Prostate gland (tissue), 2 donors: ENCODE measurements around the gene ARHGEF4. TPM values are rescaled to one million over a fixed set of nuclear protein-coding genes. Genes with fewer than 3 reads are reported as not detected.

ENCODE experiments used
- DNase-seq: peaks from one replicate; pipeline ENCODE4 v3.0.0-alpha.2; 2019; ENCODE audit warnings: low spot score
- H3K27ac ChIP-seq, 2 donors: fragments of 200-600 bp; sonication (generic); 2 replicates each; pipeline ENCODE4 v1.5.1; 2017 to 2019
- H3K27me3 ChIP-seq: fragments of 200-600 bp; sonication (generic); replicated peaks from 2 replicates; pipeline ENCODE4 v1.5.1; 2019; ENCODE audit not compliant: insufficient read depth
- H3K36me3 ChIP-seq, 2 donors: fragments of 200-600 bp; sonication (generic); 1 replicate in 1 of 2; 2 replicates in 1 of 2; pipeline versions ENCODE4 v1.5.1 to v1.8.1; 2017 to 2019
- H3K4me1 ChIP-seq: fragments of 200-600 bp; sonication (generic); replicated peaks from 2 replicates; pipeline ENCODE4 v1.5.1; 2019
- H3K4me3 ChIP-seq, 2 donors: fragments of 200-600 bp; sonication (generic); 2 replicates each; pipeline ENCODE4 v1.5.1; 2017 to 2019
- H3K9me3 ChIP-seq: fragments of 200-600 bp; sonication (generic); 2 replicates; pipeline ENCODE4 v1.5.1; 2017
- CTCF ChIP-seq, 4 experiments: fragments of 200-600 bp in 2 of 4; fragments of 450-650 bp in 2 of 4; sonication (generic) in 2 of 4; IDR thresholded peaks; 1 replicate in 3 of 4; 2 replicates in 1 of 4; pipeline ENCODE4 v1.5.1; 2016 to 2019; ENCODE audit warnings: antibody characterized with exemption in 4 of 4, mild to moderate bottlenecking in 2 of 4, moderate library complexity in 2 of 4
- POLR2A ChIP-seq: fragments of 450-650 bp; IDR thresholded peaks from one replicate; pipeline ENCODE4 v1.6.1; 2016; ENCODE audit warnings: antibody characterized with exemption, mild to moderate bottlenecking
- POLR2AphosphoS5 ChIP-seq: sonication (generic); formaldehyde crosslinking; IDR thresholded peaks from one replicate; pipeline ENCODE4 v1.6.1; 2017; ENCODE audit warnings: antibody characterized with exemption
- WGBS: methylation state at CpG from one replicate; pipeline ENCODE4 v1.1.5; 2018; 5-methylcytosine and 5-hydroxymethylcytosine counted together
- intact Hi-C: fragments of 100-400 bp; cut with DNase I; formaldehyde crosslinking; loops from one replicate; pipeline ENCODE4 v1.14.2; 2022
- total RNA-seq, 2 donors: library from RNA; depleted of rRNA; stranded (reverse); fragments of >200 nt; gene quantifications; one replicate each; pipeline ENCODE4 v1.1.0, GENCODE V29; 2016

ARHGEF4 gene
- total RNA-seq, 2 donors from 2014 or later, result 9.6 to 56.0 TPM

DNA sequence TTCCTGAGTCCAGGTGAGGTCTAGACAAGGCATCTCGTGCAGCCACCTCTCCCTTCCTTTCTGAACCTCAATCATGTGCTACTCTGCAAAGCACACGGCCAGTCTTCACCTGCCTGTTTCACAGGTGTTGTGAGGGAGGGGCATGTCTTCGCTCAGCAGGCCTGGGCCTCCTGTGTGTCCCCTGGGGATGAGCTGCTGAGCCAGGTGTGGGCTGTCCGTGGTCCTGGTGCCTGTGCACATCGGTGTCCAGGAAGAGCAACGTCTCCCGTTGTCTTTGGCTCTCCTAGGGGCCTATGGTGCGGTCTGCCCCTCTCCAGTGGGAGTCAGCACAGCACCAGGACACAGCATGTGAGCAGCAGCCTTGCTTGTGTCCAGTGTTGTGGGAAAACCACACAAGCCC lies 16.7 kb downstream of the ARHGEF4 start:
- WGBS, result 52% methylated on average over 8 of the region's 8 CpGs
- TF ChIP-seq POLR2A, result no peak
- no peak for TF ChIP-seq POLR2AphosphoS5
- no peak for TF ChIP-seq CTCF (IDR thresholded peaks at IDR 0.05)
- intact Hi-C loops, result no loop called here

GRCh38 chr2:130854301-130854700 lies 17.6 kb downstream of the ARHGEF4 start:
- no peak overlapping the region for H3K4me3 ChIP-seq

More for the DNA sequence above, 16.7 kb downstream of the ARHGEF4 start:
- H3K27ac ChIP-seq, result no peak overlapping the region
- no peak overlapping the region for H3K4me3 ChIP-seq
- no peaks in the 10 kb centered on the region for H3K36me3 ChIP-seq
- H3K27me3 ChIP-seq, result no peaks in the 10 kb centered on the region
- no peaks in the 10 kb centered on the region for H3K4me1 ChIP-seq
- H3K9me3 ChIP-seq, result no peaks in the 10 kb centered on the region
- DNase-seq, result no peak

GRCh38 chr2:130864830-130865800 lies 28.4 kb downstream of the ARHGEF4 start:
- intact Hi-C loops, result no loop called here
- Histone ChIP-seq H3K9me3 (no peaks in the 10 kb centered on the region), H3K27ac (no peak overlapping the region), H3K36me3 (no peaks in the 10 kb centered on the region), H3K4me3 (no peak overlapping the region), H3K4me1 (no peaks in the 10 kb centered on the region), H3K27me3 (no peaks in the 10 kb centered on the region)
- DNase-seq, result no peak
- WGBS, result 59% methylated on average over 17 of the region's 17 CpGs
- TF ChIP-seq POLR2A (no peak), POLR2AphosphoS5 (no peak), CTCF (IDR thresholded peaks at IDR 0.05) (no peak)

More at GRCh38 chr2:130854301-130854700, 17.6 kb downstream of the ARHGEF4 start:
- no peaks in the 10 kb centered on the region for H3K36me3 ChIP-seq
- 74% methylated on average over 5 of the region's 5 CpGs for WGBS
- no peaks in the 10 kb centered on the region for H3K4me1 ChIP-seq
- H3K27me3 ChIP-seq, result no peaks in the 10 kb centered on the region
- TF ChIP-seq CTCF (IDR thresholded peaks at IDR 0.05) (no peak), POLR2AphosphoS5 (no peak), POLR2A (no peak)
- DNase-seq, result no peak
- intact Hi-C loops, result no loop called here
- no peak overlapping the region for H3K27ac ChIP-seq
- H3K9me3 ChIP-seq, result no peaks in the 10 kb centered on the region

DNA sequence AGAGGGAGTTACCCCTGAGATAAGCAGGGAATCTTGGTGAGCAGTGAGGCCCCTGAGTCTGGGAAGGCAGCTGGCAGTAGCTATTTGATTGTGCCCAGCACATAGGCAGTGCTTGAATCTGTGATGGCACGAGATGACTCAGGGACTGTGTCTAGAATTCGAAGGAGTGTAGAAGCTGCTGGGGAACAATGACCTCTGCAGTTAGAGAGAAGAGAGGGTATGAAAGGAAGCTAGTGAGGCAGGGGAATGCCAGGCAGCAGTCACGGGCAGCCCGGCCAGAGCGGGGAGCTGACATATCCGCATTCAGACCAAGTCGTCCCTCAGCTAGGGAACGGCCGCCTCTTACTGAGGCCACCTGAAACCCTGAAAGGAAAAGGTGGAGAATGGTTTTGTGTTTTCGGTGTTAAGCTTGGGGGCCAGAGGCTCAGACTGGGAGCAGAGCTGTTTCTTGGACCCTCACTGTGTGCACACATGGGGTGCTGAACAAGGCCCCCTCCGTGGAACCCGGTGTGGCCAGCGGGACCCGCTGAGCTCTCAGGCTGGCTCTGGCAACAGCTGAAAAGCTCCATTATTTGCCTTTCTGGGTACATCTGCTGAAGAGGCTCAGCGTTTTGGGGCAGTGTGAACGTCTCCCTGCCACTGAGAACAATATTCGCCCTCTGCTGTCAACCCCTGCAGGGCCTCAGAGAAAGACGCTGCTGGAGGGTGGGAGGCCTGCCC lies 32.9 kb downstream of the ARHGEF4 start:
- H3K9me3 ChIP-seq, result no peaks in the 10 kb centered on the region
- no peak overlapping the region for H3K27ac ChIP-seq
- intact Hi-C loops, result no loop called here
- H3K27me3 ChIP-seq, result no peaks in the 10 kb centered on the region
- DNase-seq, result no peak
- H3K36me3 ChIP-seq, result no peaks in the 10 kb centered on the region
- no peak overlapping the region for H3K4me3 ChIP-seq
- WGBS, result 73% methylated on average over 18 of the region's 18 CpGs
- TF ChIP-seq CTCF (IDR thresholded peaks at IDR 0.05) (no peak), POLR2A (no peak), POLR2AphosphoS5 (no peak)
- no peaks in the 10 kb centered on the region for H3K4me1 ChIP-seq
